Endothelial cell of umbilical vein (primary cell): ENCODE results near the gene VIM.

Experiments
- MAX ChIP-seq: IDR thresholded peaks from 2 replicates; pipeline ENCODE4 v1.6.1; 2011; ENCODE audit not compliant: insufficient read depth, insufficient read length
- POLR2A ChIP-seq: IDR thresholded peaks from 2 replicates; pipeline ENCODE4 v1.6.1; 2012; ENCODE audit warnings: low read depth, mild to moderate bottlenecking, control low read depth, low read length
- POLR2AphosphoS5 ChIP-seq: IDR thresholded peaks from 2 replicates; pipeline ENCODE4 v1.6.1; 2012; ENCODE audit warnings: low read depth, mild to moderate bottlenecking, control low read depth, low read length, moderate library complexity; ENCODE audit not compliant: insufficient read depth
- TF ChIP-seq, protein P1 (sequence below), 2 donors: IDR thresholded peaks; 1 replicate in 1 of 2; 2 replicates in 1 of 2; pipeline ENCODE4 v1.5.1; 2011; ENCODE audit warnings: low read length in 2 of 2, mild to moderate bottlenecking in 2 of 2, moderate library complexity in 2 of 2, control low read depth in 1 of 2, inconsistent platforms in 1 of 2, low read depth in 1 of 2; ENCODE audit not compliant: insufficient read depth in 1 of 2; ENCODE audit errors: extremely low read depth in 1 of 2

DNA sequence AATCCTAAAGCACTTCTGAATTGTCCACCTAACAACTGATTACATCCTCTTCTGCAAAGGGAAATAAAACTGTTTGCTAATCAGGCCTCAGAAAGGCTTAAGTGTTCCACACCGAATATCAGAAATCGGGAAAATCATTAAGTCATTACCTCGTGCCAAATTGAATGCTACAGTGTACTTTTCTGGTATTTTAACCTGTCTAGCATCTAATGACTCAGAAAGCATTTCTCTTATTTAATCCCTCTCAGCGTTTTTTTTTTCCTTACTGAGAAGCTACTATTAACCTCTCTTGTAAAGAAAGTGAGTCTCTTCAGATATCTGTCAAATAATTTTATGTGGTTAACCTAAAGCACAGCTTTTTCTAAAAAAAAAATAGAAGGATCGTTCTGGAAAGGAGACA, 28.6 kb downstream of the VIM start:
- TF ChIP-seq MAX: no peak
- TF ChIP-seq, protein P1, sequence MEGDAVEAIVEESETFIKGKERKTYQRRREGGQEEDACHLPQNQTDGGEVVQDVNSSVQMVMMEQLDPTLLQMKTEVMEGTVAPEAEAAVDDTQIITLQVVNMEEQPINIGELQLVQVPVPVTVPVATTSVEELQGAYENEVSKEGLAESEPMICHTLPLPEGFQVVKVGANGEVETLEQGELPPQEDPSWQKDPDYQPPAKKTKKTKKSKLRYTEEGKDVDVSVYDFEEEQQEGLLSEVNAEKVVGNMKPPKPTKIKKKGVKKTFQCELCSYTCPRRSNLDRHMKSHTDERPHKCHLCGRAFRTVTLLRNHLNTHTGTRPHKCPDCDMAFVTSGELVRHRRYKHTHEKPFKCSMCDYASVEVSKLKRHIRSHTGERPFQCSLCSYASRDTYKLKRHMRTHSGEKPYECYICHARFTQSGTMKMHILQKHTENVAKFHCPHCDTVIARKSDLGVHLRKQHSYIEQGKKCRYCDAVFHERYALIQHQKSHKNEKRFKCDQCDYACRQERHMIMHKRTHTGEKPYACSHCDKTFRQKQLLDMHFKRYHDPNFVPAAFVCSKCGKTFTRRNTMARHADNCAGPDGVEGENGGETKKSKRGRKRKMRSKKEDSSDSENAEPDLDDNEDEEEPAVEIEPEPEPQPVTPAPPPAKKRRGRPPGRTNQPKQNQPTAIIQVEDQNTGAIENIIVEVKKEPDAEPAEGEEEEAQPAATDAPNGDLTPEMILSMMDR (IDR thresholded peaks at IDR 0.05; ENCODE audit: extremely low read depth in 1 of 2, insufficient read depth in 1 of 2, low read depth in 1 of 2, low read length in 2 of 2): no peak
- TF ChIP-seq POLR2A: no peak
- no peak for TF ChIP-seq POLR2AphosphoS5
